Retina (tissue), 1 donor: ENCODE results near the gene SLC27A4.
"Not testable (repeated sequence)": the region's sequence is repeated elsewhere in the genome, so short reads cannot be mapped to it uniquely, and the experiment has no call there.

Experiments used
- DNase-seq: peaks from one replicate; pipeline ENCODE4 v3.0.0-alpha.2; 2016

SLC27A4 gene

GRCh38 chr9:128325629-128326028, 14.7 kb upstream of the SLC27A4 start:
- no peak for DNase-seq

GRCh38 chr9:128333451-128333869, 6.9 kb upstream of the SLC27A4 start:
- no peak for DNase-seq

- DNase-seq: no peak
Measured at GRCh38 chr9:128335161-128335560, 5.2 kb upstream of the SLC27A4 start.

GRCh38 chr9:128335914-128336313, 4.4 kb upstream of the SLC27A4 start:
- no peak for DNase-seq

- DNase-seq: no peak
Measured at GRCh38 chr9:128337936-128338335, 2.4 kb upstream of the SLC27A4 start.

- DNase-seq: not testable (repeated sequence)
Measured at GRCh38 chr9:128338852-128339614, 1.3 kb upstream of the SLC27A4 start.

GRCh38 chr9:128340691-128341434, 536 bp downstream of the SLC27A4 start:
- peak; percentile 64 for DNase-seq

GRCh38 chr9:128341435-128341849, 1.1 kb downstream of the SLC27A4 start:
- peak; percentile 44 for DNase-seq

GRCh38 chr9:128342971-128343680, 2.8 kb downstream of the SLC27A4 start:
- DNase-seq: no peak

- DNase-seq: no peak
Measured at GRCh38 chr9:128343855-128344254, 3.5 kb downstream of the SLC27A4 start.

- no peak for DNase-seq
Measured at GRCh38 chr9:128344931-128345605, 4.7 kb downstream of the SLC27A4 start.

GRCh38 chr9:128349125-128349524, 8.8 kb downstream of the SLC27A4 start:
- DNase-seq: no peak

- DNase-seq: no peak
Measured at GRCh38 chr9:128349772-128350171, 9.4 kb downstream of the SLC27A4 start.

- no peak for DNase-seq
Measured at GRCh38 chr9:128355451-128355850, 15.1 kb downstream of the SLC27A4 start.

GRCh38 chr9:128358090-128358489, 17.8 kb downstream of the SLC27A4 start:
- no peak for DNase-seq

GRCh38 chr9:128358861-128359260, 18.5 kb downstream of the SLC27A4 start:
- no peak for DNase-seq

- DNase-seq: no peak
Measured at GRCh38 chr9:128360826-128361225, 20.5 kb downstream of the SLC27A4 start.

GRCh38 chr9:128361296-128361985, 21.1 kb downstream of the SLC27A4 start:
- no peak for DNase-seq

GRCh38 chr9:128361986-128362646, 21.8 kb downstream of the SLC27A4 start:
- peak; percentile 89 for DNase-seq

GRCh38 chr9:128362774-128363173, 22.4 kb downstream of the SLC27A4 start:
- DNase-seq: no peak

- no peak for DNase-seq
Measured at GRCh38 chr9:128365525-128365924, 25.2 kb downstream of the SLC27A4 start.
